Natural killer cell treated with Interleukin-12 subunit alpha and Interleukin-12 subunit beta and Interleukin-15 and Interleukin-18, amount 100 ng/mL, for 72 hours (primary cell): ENCODE data around the gene FAAP100. TPM values are rescaled to one million over a fixed set of nuclear protein-coding genes. Genes with fewer than 3 reads are reported as not detected.
"Not testable (repeated sequence)": the region's sequence is repeated elsewhere in the genome, so short reads cannot be mapped to it uniquely, and the experiment has no call there.

ENCODE experiments used
- ATAC-seq, 2 donors: fragments of 150-1000 bp; cut with Tn5 transposase in 1 of 2; sonication (Bioruptor Pico), chemical (Tn5 transposase) in 1 of 2; 2 replicates each; pipeline ENCODE4 v1.10.0; 2021
- DNase-seq: peaks from one replicate; pipeline ENCODE4 v3.0.0; 2022; ENCODE audit warnings: low spot score
- H3K27ac Mint-ChIP-seq, 2 donors: 1 replicate in 1 of 2; 2 replicates in 1 of 2; pipeline ENCODE4 v1.8.0; 2022; ENCODE audit warnings: mixed read lengths in 2 of 2, mild to moderate bottlenecking in 1 of 2, moderate library complexity in 1 of 2
- H3K27me3 Mint-ChIP-seq, 2 donors: 1 replicate in 1 of 2; 2 replicates in 1 of 2; pipeline ENCODE4 v1.8.0; 2022; ENCODE audit warnings: mixed read lengths in 2 of 2
- H3K36me3 Mint-ChIP-seq: one replicate; pipeline ENCODE4 v1.8.0; 2022; ENCODE audit warnings: mixed read lengths
- H3K4me1 Mint-ChIP-seq, 2 donors: 1 replicate in 1 of 2; 2 replicates in 1 of 2; pipeline ENCODE4 v1.8.0; 2022; ENCODE audit warnings: low read depth in 2 of 2, mixed read lengths in 2 of 2, mild to moderate bottlenecking in 1 of 2
- H3K4me3 Mint-ChIP-seq: one replicate; pipeline ENCODE4 v1.8.0; 2022; ENCODE audit warnings: mixed read lengths
- H3K9me3 Mint-ChIP-seq: 2 replicates; pipeline ENCODE4 v1.8.0; 2022; ENCODE audit warnings: mixed read lengths
- total RNA-seq, 2 donors: library from RNA; stranded (reverse); gene quantifications; one replicate each; pipeline ENCODE4 v1.2.3, GENCODE V29; 2022

FAAP100 gene
- total RNA-seq, 2 donors from 2014 or later: 35.5 to 76.6 TPM

DNA sequence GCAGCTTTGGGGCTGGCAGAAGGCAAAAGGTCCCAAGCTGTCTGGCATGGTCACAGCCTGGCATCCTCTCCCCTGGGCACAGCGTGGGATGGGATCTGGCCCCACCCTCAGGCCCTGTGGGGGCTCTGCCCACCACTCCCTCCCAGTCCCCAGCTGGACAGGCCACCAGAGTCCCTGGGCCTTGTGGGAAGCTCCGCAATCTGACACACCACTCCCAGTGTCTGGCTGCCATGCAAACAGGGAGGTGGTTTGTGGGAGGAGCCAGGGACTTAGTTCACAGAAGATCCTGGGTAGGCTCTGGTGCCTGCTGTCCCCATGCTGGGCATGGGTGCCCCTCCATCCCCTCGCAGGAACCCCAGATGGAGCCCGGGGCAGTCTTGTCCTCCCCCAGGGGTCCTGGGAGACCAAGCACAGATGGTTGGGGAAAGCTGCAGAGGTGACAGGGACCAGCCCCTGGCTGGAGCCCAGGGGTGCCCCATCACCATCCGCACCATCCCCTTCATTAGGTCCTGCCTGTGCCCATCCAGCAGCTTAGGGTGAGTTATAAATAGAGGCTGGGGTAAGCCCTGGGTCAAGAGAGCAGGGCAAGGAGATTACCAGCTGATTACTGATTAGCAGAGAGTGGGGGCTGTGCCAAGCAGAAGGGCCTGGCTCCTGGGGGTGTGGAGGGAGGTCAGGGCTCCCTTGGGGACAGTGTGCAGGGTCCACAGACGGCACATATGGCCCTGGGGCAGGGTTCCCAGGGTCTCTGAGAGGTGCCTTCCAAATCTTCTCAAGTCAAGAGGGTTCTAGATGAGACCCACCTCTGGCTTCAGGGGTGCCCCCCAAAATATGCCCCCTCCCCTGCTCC is 17.8 kb downstream of the FAAP100 start:
- Mint-ChIP-seq H3K4me3 (no peak overlapping the region), H3K27ac (no peak overlapping the region), H3K9me3 (no peaks in the 10 kb centered on the region), H3K27me3 (peaks cover 0 to 3% of the 10 kb centered on the region in 2 donors), H3K4me1 (peaks cover 5 to 6% of the 10 kb centered on the region in 2 donors), H3K36me3 (no peaks in the 10 kb centered on the region)
- DNase-seq: no peak
- ATAC-seq: peak in 1 of 2 donors; percentile 3

DNA sequence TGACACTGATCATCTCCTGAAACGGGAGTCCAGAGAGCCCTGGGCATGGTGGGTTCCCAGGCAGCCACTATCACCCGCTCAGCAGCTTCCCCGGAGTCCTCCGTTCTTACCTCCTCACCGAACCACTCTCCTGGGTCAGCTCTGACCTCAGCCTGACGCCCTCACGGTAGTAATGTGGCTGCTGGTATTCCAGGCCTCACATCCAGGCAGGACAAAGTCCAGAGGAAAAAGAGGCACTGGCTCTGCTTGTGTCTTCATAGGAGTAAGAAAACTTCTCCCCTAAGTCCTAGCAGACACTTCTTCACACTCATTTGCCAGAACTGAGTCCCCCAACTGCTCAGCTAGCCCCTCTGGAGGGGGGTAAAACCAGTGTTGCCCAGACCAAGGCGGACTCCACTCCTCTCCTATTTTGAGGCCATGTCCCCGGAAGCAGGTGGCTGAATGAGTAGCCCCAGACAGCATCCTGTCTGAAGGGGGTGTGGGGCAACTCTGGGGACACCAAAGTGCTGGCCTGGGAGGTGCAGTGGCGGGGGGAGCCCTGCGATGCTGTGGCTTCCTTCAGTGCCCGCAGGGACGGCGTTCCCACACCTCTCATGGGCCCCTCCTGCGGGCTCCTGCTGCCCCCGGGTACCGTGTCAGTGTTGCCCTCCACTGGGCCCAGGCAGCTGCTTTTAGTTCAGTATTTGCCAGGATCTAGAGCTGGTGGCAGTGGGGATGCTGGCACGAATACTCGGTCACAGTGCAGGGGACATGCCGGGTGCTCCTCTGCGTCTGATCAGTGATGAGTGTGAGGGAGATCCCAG is 18.6 kb downstream of the FAAP100 start:
- DNase-seq (no peak), ATAC-seq (peak; percentile 68 to 70)
- no peaks in the 10 kb centered on the region for H3K9me3 Mint-ChIP-seq
- H3K27me3 Mint-ChIP-seq: peaks cover 0 to 3% of the 10 kb centered on the region in 2 donors
- H3K4me3 Mint-ChIP-seq: peak overlapping the region; percentile 43
- H3K36me3 Mint-ChIP-seq: no peaks in the 10 kb centered on the region
- peaks cover 5 to 6% of the 10 kb centered on the region in 2 donors for H3K4me1 Mint-ChIP-seq
- peak overlapping the region in 1 of 2 donors; percentile 33 for H3K27ac Mint-ChIP-seq

DNA sequence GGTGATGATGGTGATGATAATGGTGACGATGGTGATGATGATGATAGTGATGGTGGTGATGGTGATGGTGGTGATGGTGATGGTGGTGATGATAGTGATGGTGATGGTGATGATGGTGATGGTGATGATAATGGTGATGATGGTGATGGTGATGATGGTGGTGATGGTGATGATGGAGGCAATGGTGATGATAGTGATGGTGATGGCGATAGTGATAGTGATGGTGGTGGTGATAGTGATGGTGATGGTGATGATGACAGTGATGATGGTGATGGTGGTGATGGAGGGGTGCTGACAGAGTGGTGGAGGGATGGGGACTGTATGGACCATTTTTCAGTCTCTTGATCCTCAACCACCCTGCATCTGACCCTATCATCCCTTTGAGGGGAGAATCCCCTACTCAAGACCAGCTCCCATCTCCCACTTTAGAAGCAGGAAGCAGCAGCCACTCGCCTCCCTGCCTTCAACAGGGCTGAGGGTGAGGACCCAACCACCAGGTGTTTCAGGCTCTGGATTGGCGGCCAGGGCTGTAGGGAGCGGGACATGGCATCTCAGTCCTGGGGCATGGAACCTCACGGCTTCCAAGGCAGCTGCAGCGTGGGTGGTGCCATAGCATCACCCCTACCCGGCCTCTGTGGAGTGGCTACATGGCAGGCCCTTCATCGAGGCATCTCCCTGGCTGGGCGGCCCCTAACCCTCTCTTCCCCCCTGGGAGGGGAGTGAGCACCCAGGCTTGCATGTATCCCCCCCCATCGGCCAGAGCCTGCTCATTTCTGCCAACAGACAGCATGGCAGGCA is 19.5 kb downstream of the FAAP100 start:
- H3K27me3 Mint-ChIP-seq: no peaks in the 10 kb centered on the region
- peak overlapping the region in 1 of 2 donors; percentile 33 for H3K27ac Mint-ChIP-seq
- no peak for ATAC-seq
- no peaks in the 10 kb centered on the region for H3K36me3 Mint-ChIP-seq
- peaks cover 5 to 6% of the 10 kb centered on the region in 2 donors for H3K4me1 Mint-ChIP-seq
- H3K4me3 Mint-ChIP-seq: no peak overlapping the region
- H3K9me3 Mint-ChIP-seq: no peaks in the 10 kb centered on the region
- DNase-seq: no peak

DNA sequence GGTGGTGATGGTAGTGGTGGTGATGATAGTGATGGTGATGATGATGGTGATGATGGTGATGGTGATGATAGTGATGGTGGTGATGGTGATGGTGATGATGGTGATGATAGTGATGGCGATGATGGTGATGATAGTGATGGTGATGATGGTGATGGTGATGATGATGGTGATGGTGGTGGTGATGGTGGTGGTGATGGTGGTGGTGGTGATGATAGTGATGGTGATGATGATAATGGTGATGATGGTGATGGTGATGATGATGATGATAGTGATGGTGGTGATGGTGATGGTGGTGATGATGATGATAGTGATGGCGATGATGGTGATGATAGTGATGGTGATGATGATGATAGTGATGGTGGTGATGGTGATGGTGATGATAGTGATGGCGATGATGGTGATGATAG is 20.2 kb downstream of the FAAP100 start:
- H3K27ac Mint-ChIP-seq, H3K27me3 Mint-ChIP-seq, H3K36me3 Mint-ChIP-seq, DNase-seq, H3K4me3 Mint-ChIP-seq, H3K4me1 Mint-ChIP-seq, ATAC-seq, H3K9me3 Mint-ChIP-seq: not testable (repeated sequence)

DNA sequence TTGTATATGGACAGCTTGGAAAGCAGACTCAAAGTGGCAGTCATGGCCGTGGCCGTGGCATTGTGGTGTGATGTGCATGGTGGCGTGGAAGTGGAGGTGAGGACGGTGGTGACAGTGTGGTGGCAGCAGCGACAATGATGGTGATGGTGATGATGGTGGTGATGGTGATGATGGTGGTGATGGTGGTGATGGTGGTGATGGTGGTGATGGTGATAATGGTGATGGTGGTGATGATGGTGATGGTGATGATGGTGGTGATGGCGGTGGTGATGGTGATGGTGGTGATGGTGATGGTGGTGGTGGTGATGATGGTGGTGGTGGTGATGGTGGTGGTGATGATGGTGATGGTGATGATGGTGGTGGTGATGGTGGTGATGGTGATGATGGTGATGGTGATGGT is 21.1 kb downstream of the FAAP100 start:
- H3K4me1 Mint-ChIP-seq, H3K9me3 Mint-ChIP-seq, ATAC-seq, H3K27me3 Mint-ChIP-seq, H3K36me3 Mint-ChIP-seq, DNase-seq, H3K27ac Mint-ChIP-seq, H3K4me3 Mint-ChIP-seq: not testable (repeated sequence)

DNA sequence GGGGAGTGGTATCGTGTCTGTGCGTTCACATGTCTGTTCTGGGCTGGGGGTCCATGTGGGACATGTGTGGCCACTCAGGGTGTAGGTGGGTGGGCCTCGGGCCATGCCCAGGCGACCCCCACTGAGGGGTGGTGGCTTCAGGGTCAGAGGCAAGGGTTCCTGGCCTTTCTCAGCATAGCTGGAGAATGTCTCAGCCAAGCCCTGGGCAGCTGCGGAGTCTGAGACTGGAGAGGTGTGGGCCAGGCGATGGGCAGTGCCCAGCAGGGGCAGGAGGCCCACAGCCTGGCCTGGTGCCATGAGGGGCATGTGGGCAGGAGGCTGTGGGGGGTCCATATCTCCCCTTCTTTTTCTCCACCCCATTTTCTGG is 22.7 kb downstream of the FAAP100 start:
- Mint-ChIP-seq H3K27ac (no peak overlapping the region), H3K4me1 (peaks cover 5 to 6% of the 10 kb centered on the region in 2 donors)

DNA sequence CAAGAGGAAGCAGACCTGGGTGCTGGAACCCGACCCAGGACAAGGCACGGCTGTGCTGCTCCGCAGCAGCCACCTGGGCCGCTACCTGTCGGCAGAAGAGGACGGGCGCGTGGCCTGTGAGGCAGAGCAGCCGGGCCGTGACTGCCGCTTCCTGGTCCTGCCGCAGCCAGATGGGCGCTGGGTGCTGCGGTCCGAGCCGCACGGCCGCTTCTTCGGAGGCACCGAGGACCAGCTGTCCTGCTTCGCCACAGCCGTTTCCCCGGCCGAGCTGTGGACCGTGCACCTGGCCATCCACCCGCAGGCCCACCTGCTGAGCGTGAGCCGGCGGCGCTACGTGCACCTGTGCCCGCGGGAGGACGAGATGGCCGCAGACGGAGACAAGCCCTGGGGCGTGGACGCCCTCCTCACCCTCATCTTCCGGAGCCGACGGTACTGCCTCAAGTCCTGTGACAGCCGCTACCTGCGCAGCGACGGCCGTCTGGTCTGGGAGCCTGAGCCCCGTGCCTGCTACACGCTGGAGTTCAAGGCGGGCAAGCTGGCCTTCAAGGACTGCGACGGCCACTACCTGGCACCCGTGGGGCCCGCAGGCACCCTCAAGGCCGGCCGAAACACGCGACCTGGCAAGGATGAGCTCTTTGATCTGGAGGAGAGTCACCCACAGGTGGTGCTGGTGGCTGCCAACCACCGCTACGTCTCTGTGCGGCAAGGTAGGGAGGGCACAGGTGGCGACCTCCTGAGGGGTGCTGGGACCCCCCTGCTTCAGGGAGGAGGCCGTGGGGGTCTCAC is 23.3 kb downstream of the FAAP100 start:
- no peak overlapping the region for H3K27ac Mint-ChIP-seq
- H3K4me1 Mint-ChIP-seq: peaks cover 5 to 6% of the 10 kb centered on the region in 2 donors
- ATAC-seq (no peak), DNase-seq (no peak)
- no peaks in the 10 kb centered on the region for H3K27me3 Mint-ChIP-seq
- no peaks in the 10 kb centered on the region for H3K9me3 Mint-ChIP-seq
- no peak overlapping the region for H3K4me3 Mint-ChIP-seq
- H3K36me3 Mint-ChIP-seq: no peaks in the 10 kb centered on the region

More for the DNA sequence above, 22.7 kb downstream of the FAAP100 start:
- no peak for DNase-seq
- Mint-ChIP-seq H3K4me3 (no peak overlapping the region), H3K9me3 (no peaks in the 10 kb centered on the region), H3K27me3 (no peaks in the 10 kb centered on the region), H3K36me3 (no peaks in the 10 kb centered on the region)
- ATAC-seq: no peak

DNA sequence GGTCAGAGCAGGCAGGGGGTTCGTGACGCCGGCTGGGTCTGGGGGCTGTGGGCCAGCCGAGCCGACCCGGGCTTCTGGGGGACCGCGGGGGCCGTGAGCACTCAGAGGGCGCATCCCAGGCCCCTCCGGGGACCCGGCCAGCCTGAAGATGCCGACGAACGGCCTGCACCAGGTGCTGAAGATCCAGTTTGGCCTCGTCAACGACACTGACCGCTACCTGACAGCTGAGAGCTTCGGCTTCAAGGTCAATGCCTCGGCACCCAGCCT is 23.8 kb downstream of the FAAP100 start:
- peaks cover 1 to 2% of the 10 kb centered on the region in 2 donors for H3K4me1 Mint-ChIP-seq
- no peaks in the 10 kb centered on the region for H3K9me3 Mint-ChIP-seq
- no peak overlapping the region for H3K4me3 Mint-ChIP-seq
- ATAC-seq (no peak), DNase-seq (no peak)
- H3K36me3 Mint-ChIP-seq: no peaks in the 10 kb centered on the region
- no peak overlapping the region for H3K27ac Mint-ChIP-seq
- H3K27me3 Mint-ChIP-seq: no peaks in the 10 kb centered on the region

DNA sequence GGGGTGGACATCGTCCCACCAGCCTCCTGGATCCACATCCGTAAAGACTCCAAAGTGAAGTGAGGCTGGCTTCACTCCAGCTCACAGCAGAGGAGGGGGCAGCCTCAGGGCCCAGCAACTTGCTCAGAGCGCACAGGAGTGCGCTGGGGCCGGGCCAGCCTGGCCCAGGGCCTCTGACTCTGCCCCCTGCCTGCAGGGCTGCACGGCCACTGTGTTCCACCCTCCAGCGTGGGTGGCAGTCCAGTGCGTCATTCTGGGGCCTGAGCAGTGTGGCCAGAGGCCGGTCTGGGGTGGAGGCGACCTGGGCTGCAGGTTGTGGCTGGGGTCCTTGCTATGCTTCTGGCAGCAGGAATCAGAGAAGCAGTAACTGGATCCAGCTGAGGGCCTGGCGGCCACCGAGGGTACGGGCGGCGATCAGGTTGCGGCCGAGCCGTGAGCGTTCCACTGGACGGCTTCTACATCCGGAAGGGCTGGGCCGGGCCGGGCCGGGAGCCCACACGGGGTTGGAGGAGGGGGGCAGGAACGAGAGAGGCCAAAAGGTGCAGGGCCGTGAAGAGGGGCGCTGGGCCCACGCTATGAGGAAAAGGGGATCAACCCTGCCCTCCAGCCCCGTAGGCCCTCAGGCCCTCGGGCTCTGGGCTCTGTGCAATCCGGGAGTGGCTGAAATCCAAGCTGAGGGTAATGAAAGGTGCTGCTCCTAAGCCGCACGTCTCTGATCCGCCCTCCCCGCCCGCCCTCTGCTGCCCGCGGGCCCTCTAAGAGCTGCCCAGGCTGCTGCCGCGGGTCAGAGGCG is 24.4 kb downstream of the FAAP100 start, which contains the start of gene FSCN2:
Gene FSCN2 (plus strand): TSS at position 787 of the 793 bp plus-strand sequence. CDS start 155 bp downstream, outside the sequence.
- H3K27ac Mint-ChIP-seq: no peak within 1 kb of the TSS
- H3K27me3 Mint-ChIP-seq: no peaks in the 10 kb centered on the region
- H3K9me3 Mint-ChIP-seq: no peaks in the 10 kb centered on the region
- no peaks in the 10 kb centered on the region for H3K4me1 Mint-ChIP-seq
- H3K36me3 Mint-ChIP-seq: no peaks in the 10 kb centered on the region
- H3K4me3 Mint-ChIP-seq: no peak within 1 kb of the TSS
- DNase-seq: no peak
- no peak for ATAC-seq

DNA sequence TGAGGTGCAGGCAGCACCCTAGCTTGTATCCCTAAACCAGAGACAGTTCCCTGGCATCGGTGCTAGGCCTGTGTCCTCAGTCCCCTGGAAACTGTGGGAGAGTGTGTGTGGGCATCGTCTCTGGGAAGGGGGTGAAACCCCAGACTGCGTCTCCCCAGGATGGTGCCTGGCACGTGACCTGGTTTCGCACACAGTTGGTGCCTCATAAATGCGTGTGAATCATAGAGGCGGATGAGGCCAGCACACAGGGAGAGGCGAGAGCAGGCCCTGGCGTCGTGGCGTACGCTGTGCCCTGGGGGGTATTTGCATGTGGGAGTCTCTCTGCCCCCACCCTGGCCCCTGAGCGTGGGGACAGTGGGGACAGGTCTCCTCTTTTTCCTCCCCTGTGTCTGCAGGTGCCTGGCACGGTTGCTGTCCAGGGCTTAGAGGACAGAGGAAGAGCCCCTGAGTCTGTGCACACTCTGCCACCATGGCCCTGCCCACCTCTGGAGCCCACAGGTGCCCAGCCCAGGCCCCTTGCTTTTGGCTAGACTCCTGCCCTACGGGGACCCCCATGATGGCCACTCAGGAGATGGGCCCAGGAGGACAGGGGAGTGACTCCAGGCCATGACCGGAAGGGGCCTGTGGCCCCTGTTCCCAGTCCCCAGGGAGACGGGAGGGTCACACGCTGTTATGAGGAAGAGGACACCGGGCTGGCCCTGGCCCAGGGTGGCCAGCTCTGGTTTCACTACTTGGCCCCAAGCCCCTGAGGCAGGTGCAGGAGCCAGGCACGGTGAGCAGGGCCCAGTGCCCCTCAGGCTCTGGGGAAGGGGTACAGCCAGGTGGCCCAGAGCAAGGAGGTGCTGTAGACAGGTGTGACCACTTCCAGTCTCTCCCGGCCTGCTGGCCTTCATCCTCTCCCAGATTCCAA is 25.2 kb downstream of the FAAP100 start:
- no peak overlapping the region for H3K27ac Mint-ChIP-seq
- H3K9me3 Mint-ChIP-seq: no peaks in the 10 kb centered on the region
- no peaks in the 10 kb centered on the region for H3K36me3 Mint-ChIP-seq
- DNase-seq (no peak), ATAC-seq (no peak)
- H3K27me3 Mint-ChIP-seq: no peaks in the 10 kb centered on the region
- no peaks in the 10 kb centered on the region for H3K4me1 Mint-ChIP-seq
- H3K4me3 Mint-ChIP-seq: no peak overlapping the region

DNA sequence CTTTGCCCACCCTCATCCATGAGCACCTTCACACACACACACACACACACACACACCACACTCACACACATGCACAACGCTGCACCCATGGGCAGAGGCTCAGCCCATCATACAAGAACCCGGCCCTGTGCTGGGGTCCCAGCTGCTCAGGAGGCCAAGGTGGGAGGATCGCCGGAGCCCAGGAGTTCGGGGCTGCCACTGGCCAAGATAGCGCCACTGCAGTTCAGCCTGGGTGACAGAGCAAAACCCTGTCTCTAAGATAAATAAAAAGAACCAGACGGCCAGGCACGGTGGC is 27.3 kb downstream of the FAAP100 start:
- Mint-ChIP-seq H3K27me3 (peaks cover 0 to 2% of the 10 kb centered on the region in 2 donors), H3K4me3 (no peak overlapping the region), H3K27ac (no peak overlapping the region), H3K9me3 (no peaks in the 10 kb centered on the region), H3K4me1 (peaks cover 0 to 5% of the 10 kb centered on the region in 2 donors), H3K36me3 (no peaks in the 10 kb centered on the region)
- ATAC-seq (no peak), DNase-seq (no peak)
